Activated CD4-positive, alpha-beta T cell treated with anti-CD3 and anti-CD28 coated beads for 1 hour (primary cell): ENCODE measurements around the gene STX3.
"Not testable (repeated sequence)": the region's sequence is repeated elsewhere in the genome, so short reads cannot be mapped to it uniquely, and the experiment has no call there.

Experiments
- DNase-seq: peaks from one replicate; pipeline ENCODE4 v3.0.0-alpha.2; 2020

The STX3 gene

DNA sequence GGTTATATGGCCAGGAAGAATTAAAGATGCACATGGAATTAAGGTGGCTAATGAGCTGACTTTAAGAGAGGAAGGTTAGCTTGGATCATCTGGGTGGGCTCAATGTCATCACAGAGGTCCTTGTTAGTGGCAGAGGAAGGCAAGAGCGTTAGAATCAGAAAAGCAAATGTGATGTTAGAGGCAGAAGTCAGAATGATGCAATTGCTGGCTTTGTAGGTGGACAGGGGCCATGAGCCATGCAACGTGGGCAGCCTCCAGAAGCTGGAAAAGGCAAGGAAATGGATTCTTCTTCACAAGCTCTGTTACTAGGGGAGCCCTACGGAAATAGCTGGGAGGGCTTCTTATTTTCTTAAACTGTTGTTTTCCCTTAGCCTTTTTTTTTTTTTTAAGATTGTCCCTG lies 92.5 kb downstream of the STX3 start:
- no peak for DNase-seq

DNA sequence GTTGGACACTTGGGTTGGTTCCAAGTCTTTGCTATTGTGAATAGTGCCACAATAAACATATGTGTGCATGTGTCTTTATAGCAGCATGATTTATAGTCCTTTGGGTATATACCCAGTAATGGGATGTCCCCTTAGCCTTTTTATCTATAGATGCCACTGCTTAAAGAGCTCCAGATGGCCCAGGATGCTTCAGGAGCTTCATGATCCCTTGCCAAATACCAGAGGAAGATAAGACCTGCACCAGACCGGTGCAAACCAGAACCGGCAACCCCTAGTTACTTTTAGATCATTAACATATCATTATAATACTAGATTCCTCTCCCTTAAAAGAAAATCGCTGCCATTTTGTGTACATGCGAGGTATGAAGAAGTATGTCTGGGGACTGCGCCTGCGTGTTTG lies 93.3 kb downstream of the STX3 start:
- DNase-seq = not testable (repeated sequence)

DNA sequence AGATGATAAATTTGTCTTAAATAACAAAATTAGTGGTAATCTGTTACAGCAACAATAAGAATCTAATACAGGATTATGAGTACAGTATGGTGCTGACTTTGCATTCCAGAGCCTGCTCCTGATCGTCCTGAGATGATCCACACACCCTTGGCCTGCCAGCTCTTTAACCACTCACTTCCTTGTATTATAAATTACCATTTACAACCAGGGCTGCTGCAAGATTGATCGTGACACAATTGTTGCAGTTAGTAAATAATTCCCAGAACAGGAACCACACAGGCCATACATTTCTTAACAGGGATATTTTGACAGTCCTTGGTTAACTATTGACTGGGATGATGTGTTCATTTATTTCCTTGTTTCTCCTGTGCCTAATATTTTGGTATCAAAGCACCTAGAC lies 94.0 kb downstream of the STX3 start:
- no peak for DNase-seq

DNA sequence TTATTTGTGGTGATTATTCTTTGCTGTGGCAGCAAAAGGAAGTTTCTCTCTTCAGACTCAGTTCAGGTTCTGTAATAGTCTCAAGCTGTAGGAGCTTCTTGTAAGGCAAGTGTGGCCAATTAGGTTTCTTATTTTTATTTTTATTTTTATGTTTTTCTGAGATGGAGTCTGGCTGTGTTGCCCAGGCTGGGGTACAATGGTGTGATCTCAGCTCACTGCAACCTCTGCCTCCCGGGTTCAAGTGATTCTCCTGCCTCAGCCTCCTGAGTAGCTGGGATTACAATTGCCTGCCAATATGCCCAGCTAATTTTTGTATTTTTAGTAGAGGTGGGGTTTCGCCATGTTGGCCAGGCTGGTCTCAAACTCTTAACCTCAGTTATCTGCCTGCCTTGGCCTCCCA lies 94.4 kb downstream of the STX3 start:
- not testable (repeated sequence) for DNase-seq

DNA sequence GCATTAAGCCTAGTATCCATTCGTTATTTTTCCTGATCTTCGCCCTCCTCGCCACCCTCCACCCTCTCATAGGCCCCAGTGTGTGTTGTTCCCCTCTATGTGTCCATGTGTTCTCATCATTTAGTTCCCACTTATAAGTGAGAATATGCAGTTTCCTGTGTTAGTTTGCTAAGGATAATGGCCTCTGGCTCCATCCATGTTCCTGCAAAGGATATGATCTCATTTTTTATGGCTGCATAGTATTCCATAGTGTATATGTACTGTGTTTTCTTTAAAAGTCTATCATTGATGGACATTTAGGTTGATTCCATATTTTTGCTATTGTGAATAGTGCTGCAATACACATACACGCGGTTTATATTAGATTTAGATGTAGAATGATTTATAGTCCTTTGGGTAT lies 96.2 kb downstream of the STX3 start:
- not testable (repeated sequence) for DNase-seq

DNA sequence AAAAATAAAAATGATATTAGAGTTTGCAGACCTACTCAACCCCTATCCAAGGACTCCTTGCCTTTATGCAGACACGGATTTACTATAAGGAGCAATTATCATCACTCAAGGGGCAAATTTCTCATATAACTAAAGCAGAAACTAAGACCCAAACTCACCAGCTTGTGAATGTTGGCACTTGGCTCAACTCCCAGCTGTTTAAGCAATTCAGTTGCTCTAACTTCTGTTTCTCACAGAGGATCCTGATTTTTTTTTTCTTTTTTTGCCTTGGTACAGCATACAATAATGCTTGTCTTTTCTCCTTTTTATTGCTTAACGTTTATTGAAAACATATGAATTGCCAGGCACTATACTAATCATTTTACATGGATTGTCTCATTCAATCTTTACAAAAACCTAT lies 99.7 kb downstream of the STX3 start:
- no peak for DNase-seq
